GM19328 (cell line): ENCODE data around the gene COBL.

Source experiments
- ATAC-seq: cut with Tn5 transposase; IDR thresholded peaks from one replicate; pipeline ENCODE4 v1.9.1; 2021; ENCODE audit warnings: mild to moderate bottlenecking, moderate library complexity; ENCODE audit not compliant: unreplicated experiment

COBL gene

DNA sequence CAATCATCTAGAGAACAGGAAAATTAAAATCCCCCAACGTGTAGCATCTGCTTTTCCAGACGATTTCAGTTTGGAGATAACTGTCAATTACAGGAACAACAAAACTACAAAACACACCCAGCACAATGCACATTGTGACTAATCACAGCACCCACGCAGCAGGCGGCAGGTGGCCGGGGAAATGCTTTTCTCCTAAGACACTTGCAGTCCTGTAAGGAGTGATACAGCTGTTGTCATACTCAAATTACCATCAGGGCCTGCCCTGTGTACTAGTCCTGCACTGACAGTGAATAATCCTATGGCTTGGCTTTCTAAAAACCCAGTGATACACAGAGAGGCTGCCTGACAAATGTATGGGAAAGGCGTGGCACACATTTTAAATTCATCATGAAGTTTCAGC is 37.8 kb downstream of the COBL start:
- no peak for ATAC-seq

DNA sequence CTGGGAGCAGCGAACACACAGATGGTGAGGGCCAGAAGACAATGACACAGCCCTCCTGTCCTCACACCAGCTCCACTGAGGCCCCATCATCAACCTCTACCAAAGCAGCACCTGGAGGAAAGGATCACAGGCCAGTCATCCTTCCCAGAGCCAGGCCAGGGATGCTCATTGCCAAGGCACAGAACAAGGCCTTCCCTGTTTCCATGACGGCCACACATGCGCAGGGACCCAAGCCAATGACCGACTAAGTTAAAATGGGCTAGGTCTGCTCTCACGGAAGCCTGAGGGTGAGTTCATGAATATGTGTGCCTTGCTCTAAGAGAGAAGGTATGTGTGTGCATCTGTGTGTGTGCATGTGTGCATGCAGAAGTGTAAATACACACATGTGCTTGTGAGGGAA is 39.6 kb downstream of the COBL start:
- ATAC-seq: no peak

DNA sequence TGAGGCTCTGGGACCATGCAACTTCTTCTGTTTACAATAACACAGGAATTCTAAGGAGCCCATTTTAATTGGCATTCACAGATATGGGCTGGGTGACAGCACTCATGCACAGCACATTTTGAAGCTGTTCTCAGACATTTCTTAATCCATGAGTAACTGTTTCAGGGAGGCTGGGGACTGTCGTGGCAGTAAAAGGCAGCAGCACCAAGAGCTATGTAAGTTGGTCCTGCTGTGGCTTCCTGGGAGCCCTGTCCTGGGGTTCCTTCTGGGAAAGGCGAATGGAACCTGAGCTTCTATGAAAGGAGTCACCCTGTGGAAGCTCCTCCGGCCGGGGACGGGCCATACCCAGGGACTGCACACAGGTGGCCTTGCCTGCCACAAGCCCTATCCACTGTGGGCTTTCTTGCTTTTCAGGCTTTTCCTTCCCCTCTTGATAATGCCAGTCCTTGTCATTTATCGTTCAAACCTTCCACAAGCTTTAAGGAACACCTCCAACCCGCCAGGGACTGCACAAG is 40.5 kb downstream of the COBL start:
- ATAC-seq: no peak

DNA sequence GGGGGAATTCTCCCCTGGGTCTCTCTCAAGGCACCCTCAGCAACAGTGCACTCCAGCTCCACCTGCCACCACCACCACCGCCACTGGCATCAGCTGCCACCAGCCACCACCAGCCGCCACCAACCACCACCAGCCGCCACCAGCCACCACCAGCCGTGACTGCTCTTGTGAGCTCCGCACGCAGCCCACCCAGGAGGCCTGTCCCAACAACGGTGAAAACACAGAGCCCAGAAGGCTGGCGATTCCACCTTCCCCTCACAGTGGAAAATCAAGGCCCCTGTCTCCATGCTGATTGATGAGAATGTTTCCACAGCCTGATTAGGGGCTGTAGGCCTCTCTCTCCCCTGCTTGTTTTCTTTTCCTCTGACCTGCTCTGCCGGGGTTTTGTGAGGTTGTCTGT is 41.1 kb downstream of the COBL start:
- no peak for ATAC-seq

DNA sequence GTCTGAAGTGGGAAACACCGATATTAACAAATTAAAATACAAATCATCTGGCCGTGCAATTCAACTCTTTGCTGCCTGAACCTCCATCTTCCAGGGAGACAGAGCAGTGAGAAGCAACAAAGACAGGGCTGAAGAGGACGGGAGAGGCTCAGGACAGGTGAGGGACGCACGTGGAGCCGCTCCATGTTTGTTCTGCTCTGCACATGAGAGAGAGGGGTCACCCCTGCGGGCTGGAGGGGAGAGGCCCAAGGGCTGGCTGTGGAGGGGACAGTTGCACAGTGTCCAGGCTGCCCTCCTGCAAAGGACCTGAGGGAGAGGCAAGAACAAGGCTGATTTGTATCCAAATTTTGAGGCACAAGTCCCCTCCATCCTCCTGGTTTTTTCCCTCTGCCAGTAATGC is 41.7 kb downstream of the COBL start:
- no peak for ATAC-seq

DNA sequence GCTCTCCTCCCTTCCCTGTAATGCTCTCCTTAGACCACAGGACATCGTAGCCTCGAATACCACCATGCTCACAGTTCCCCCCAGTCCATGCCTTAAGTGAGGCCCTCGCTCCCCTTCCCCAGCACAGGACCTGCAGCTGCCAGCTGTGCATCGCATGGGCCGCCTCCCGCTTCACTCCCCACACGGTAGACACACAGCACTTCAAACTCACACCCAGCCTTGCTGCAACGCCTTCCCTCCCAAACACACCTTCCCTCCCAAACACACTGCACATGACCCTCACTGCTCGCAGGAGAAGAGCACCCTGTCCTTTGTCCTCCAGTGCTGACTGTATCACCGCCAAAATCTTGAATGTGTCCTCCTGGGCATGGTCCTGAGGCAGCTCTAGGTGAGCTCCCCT is 42.6 kb downstream of the COBL start:
- ATAC-seq: no peak

DNA sequence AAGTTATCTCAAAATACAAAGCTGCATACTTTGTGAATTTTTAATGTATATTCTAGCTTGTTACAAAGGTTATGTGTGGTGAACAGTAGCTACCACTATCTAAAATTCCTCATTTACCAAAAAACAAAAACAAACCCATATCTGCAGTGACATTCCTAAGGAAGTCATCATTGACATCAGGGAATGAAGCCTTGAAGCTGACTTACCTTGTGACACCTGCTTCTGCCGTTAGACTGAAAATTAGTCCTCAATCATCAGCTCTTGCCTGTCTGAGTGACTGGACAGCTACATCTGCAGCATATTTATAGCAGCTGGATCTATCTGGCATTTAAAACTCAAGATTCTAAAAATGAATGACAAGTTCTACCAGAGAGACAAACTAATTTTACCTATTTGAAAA is 43.2 kb downstream of the COBL start:
- ATAC-seq: no peak

DNA sequence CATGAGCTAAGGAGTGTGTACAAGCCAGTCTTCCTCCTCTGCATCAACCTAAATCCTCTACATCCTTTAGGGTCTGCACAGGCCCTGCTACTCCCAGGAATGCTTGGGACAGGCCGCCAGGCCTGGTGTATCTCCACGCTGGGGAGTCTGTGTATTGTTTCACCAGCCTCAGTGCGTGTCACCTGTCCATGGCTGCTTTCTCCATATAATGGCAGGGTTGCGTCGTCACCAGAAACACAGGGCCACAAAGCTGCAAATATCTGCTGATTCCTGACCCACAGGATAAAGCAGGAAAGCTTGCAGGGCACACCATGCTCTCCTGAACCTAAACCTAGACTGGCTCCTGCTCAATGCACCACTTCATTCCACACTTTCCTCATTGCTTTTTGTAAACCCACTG is 45.6 kb downstream of the COBL start:
- no peak for ATAC-seq

DNA sequence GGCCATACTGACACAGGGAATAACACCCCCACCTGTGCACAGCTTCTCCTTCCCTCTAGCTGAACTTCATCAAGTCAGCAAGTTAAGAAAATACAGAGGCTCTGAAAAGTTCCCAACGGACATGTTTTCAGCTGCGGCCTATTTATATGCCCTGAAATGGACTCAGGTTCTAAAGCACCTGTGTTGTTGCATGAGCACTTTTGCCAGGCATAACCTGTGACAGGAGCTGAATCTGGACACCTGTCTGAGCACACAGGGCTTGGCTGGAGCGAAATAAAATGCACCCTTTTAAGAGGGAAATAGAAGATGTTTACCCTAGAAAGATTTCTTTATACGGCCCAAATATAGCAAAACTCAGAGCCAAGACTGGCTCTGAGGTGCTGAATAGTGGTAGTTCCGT is 46.7 kb downstream of the COBL start:
- ATAC-seq: no peak

DNA sequence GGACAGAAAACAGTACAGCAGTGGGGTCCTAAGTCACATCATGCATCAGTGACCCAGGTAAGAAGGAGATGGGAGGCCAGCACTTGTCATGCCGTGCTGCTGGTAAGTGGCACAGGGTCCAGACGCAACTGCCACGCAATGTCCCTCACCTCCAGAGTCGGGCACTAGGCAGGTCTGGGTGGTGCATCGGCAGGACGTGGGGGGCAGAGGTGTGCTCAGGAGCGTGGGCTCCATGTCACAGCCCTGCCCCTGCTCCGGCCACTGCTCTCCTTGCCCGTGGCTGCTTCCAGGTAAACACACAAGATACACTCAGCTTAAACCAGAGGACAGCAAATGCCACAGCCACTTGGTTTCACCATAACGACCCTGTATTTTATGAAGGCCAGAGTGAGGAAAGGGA is 47.3 kb downstream of the COBL start:
- no peak for ATAC-seq

DNA sequence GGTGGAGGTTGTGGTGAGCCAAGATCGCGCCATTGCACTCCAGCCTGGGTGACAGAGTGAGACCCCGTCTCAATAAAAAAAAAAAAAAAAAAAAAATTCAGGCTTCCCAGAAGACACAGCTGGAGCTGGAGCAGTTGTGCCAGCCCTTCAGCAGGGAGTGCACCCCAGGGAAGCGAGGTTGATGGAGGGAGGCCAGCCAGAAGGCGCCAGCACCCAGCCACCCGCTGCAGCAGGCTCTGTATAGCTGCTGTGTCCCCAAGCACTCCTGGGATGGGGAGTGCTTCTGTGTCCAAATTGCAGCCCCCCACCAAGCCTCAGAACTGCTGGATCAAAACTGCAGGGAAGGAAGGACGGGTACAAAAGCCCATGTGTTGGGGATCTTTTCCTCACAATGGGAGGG is 47.8 kb downstream of the COBL start:
- ATAC-seq: no peak

DNA sequence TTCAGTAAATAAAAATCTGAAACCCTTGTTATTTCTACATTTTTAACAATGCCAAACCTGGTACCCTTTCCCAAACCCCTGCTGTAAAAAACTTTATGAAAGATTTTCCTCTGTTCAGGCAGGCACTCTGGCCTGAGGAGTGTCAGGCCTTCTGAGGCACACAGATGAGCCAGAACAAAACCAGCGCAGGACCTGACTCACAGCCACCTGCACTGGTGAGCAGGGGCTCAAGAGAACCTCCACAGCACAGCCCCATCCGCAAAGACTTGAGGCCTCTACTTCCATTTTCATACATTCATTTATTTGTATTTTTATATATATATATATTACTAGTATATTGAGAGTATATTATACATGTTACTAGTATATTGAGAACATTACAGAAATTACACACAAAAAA is 49.4 kb downstream of the COBL start:
- no peak for ATAC-seq

DNA sequence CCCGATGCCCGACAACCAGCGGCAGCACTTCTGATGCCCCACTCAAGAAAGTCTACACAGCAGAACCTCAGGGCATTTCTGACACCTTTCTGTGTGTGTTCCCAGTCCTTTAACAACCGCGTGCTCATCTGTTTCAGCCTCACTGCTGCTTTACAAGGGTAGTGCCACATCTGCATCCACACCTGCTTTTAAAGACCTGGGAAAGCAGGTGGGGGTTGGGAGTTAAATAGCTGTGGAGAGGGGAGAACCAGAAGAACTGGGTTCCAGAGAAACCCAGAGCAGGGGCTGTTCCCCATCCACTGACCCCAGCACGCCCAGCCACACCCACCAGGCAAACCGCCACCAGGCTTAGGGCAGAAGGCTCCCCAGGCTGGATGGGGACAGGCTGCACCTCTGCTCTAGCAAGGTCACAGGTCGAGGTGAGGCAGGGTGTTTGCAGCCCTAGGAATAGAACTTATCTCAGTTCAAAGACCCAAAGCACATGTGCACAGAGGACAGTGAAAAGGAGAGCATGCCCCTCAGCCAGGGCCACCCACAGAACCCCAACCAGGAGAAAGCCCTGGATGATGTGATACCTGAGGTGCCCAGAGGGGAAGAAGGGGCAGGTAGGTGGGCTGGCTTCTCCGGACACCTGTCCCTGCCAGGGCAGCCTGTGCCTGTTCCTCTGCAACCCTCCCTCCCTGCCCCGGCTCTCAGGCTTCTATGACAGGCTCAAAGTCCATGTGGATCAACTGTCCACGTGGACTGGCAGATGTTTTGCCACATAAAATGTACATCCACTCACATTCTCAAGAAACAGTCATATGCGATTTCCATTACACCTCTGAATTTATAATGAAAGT is 51.3 kb downstream of the COBL start:
- no peak for ATAC-seq

DNA sequence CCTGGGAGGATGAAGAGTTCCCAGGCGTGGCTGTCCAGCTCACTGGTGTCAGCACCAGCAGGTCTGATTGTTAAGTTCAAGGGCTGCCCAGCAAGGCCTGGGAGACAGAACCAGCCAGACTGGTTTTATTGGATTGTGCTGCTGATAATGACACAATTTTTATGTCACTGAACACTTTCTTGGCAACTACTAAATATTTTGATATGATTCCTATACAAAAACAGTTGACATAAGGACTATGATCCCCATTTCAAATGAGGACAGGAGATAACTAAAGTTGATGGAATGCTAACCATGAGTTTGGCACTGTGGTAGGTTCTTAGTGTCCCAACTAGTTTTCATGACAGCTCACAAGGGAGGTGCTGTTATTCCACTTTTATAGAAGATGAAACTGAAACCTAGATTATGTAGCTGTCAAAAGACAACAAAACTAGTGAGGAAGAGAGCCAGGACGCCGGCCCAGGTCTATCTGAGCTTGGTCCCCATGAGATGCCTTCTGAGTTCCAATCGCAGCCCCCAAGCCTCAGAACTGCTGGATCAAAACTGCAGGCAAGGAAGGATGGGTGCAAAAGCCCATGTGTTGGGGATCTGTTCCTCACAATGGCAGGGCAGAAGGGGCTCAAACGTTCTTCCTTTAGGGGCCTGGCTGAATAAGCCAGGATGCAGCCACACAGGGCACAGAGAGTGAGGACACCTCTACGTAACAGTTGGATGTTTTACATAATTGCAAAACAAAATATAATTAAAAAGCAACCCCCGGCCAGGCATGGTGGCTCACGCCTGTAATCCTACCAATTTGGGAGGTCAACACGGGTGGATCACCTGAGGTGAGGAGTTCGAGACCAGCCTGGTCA is 52.8 kb downstream of the COBL start:
- no peak for ATAC-seq

DNA sequence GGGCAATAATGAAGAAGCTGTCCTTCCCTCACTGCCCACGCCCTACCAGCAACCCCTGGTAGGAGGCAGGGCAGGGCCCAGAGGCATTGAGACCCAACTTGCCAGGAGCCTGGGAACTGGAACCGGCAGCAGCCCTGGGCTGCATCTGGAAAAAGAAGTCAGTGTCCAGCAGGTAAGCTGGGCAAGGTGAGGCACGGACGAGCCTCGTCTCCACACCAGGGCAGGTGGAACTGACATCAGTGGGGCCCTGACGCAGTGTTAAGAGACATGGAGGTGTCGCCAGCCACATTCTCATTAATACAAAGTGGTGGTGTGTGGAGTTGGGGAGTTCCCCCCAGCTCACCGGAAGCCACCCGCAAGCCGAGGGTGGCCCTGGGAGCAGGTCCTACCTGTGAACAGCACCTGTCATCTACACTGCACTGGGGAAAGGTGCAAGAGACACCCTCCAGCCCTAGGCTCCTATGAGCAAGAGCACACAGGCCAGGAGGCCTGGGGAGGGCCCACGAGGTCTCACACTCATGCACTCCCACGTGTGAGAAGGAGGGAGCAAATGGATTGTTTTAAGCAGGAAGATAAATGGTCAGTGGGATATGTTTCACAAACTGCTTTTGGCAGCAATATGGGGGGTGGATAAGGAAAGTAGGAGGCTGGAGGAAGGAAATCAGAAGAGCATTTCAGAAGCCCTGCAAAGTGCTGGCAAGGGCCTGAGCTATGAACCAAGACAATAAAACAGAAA is 53.6 kb downstream of the COBL start:
- no peak for ATAC-seq

DNA sequence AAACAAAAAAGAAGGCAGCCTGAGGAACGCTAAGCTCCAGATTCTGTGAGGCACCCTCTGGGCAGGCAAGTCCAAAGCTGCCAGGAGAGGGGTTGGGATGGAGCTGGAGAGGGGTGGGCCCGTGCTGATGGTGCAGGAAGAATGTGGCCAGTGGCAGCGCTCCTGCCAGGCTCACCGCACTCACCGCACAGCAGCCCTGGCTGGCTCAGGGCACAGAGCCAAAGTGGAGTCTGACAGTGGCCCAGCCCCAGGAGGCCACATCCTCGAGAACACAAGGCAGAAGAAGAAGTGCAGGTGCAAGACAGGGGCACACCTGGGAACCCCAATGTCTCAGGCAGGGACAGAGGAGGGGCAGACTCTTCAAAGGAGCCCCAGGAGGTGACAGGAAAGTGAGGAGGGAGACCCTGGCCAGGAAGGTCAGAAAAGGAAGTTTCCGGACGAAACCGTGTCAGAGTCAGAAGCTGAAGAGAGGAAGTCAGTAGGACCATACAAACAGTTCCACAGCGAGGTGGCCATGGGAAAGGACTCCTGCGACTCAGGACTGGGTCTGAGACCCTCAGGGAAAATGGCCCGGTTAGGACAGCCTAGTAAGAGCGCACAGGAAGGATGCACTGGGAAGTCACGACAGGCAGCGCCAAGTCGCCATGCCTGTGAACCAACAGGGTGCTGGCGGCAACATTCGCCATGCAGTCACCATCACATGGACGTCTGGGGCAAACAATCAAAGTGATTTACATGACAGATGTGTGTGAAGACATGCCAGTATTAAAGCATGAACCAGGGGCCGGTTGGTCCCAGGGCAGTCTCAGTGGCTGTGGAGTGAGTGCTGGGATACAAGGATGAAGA is 54.4 kb downstream of the COBL start:
- ATAC-seq: no peak

DNA sequence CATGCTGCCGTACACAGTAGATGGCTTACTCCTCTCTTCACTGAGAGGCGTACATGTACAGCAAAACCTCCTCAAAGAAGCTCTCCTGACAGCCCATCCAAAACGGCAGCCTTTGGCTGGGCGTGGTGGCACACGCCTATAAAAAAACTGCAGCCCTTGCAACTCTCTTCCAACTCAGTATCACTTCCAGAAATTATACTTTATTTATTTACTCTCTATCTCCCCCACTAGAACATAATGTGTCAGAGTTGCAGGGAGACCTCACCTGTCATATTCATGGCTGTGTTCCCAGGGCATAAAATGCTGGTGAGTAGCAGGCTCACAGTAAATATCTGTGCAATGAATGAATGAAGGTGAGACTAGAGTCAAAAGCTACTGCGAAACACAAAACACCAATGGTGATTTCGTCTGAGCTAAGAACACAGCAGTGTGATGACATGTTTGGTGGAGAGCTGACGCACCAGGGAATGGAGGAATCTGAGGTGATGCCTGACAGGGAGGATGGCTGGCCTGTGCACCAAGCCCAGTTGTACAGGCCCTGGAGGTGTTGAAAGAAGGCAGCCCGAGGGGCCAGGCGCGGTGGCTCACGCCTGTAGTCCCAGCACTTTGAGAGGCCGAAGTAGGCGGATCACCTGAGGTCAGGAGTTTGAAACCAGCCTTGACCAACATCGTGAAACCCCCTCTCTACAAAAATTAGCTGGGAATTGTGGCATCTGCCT is 55.3 kb downstream of the COBL start:
- ATAC-seq: no peak

DNA sequence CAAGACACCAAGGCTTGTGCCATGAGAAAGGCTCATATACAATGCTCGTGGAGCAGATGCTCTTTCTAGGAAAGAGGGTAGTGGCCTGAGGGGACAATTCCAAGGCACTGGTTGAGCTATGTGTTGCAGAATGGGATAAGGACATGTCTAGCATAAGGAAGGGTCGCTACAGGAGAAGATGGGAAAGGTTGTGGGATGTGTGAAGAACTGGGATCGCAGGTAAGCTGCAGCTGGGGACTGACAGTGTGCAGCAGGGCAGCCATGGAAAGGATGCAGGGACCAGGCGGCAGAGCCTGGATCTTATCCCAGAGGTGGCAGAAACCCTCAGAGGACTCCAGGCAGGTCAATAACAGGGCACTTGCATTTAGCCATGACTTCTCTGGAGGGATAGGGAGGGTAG is 56.1 kb downstream of the COBL start:
- ATAC-seq: no peak

DNA sequence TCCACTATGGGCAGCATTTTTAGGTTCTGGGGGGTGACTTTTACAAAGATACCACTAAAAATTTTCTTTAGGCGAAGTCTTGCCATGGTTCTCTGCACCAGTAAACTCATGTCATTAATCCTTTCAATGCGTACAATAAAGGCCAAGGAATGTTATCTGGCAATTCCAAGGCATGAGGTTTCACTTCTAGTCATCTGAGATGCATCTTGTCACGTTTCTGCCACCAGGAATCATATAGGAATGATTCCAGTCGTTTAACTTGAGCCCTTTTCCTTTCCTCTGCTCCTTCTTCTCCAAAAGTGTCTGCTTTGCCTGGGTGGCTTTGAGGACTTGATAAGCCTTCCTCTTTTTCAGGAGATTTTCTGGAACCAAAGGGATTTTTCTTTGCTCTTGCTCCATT is 56.8 kb downstream of the COBL start:
- no peak for ATAC-seq

DNA sequence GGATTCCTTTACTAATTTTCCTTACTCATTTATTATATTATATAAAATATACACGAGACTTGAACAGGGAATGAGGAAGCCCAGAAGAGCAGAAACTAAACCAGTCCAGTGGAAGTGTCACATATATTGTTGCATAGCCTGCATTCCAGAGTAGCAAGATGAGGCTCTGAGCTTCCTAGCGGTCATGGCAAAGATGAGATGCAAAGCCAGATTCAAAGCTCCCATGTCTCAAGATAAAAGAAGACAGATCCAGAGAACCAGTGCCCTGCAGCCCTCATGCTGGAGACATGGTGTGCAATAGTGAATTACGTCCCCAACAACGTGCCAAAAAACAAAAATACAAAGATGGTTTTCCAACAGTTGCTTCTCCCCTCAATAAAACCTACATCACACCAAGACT is 59.7 kb downstream of the COBL start:
- no peak for ATAC-seq
